PC-3 (cell line): ENCODE measurements around the gene TENM4. TPM values are rescaled to one million over a fixed set of nuclear protein-coding genes. Genes with fewer than 3 reads are reported as not detected.

Source experiments
- ATAC-seq: fragments of 200-7000 bp; cut with Tn5 transposase; 2 replicates; pipeline ENCODE4 v1.9.1; 2020; ENCODE audit warnings: mild to moderate bottlenecking, moderate library complexity
- BruUV-seq: library from RNA; stranded (reverse); fragments of 400-500 nt; replicated peaks from 2 replicates; lab custom pipeline; 2021; lab: Mats Ljungman, UMichigan
- CTCF ChIA-PET: fragments of 300-600 bp; sonication (Branson Sonifier 250); formaldehyde crosslinking; loops from one replicate; lab custom pipeline; 2022; ENCODE audit warnings: antibody characterized with exemption; lab: Charles Lee
- POLR2A ChIA-PET: fragments of 300-600 bp; sonication (Branson Sonifier 250); formaldehyde crosslinking; loops from one replicate; lab custom pipeline; 2022; ENCODE audit warnings: antibody characterized with exemption; ENCODE audit not compliant: unreplicated experiment; lab: Charles Lee
- DNase-seq: peaks from one replicate; pipeline ENCODE4 v3.0.0-alpha.2; 2015
- H2AFZ ChIP-seq: fragments of 300-600 bp; sonication (generic); 2 replicates; pipeline ENCODE4 v1.6.0; 2016; ENCODE audit warnings: antibody characterized with exemption, low read length
- H3F3A ChIP-seq: fragments of 300-600 bp; sonication (generic); one replicate; pipeline ENCODE4 v1.6.0; 2017; ENCODE audit warnings: antibody characterized with exemption, low read length, control low read depth, mild to moderate bottlenecking; ENCODE audit not compliant: unreplicated experiment
- H3K27ac ChIP-seq: fragments of 300-600 bp; sonication (generic); 2 replicates; pipeline ENCODE4 v1.5.1; 2016; ENCODE audit warnings: mild to moderate bottlenecking, low read length
- H3K27me3 ChIP-seq: fragments of 300-600 bp; sonication (generic); 2 replicates; pipeline ENCODE4 v1.6.1; 2016; ENCODE audit warnings: low read length, mixed read lengths
- H3K36me3 ChIP-seq: fragments of 300-600 bp; sonication (generic); 2 replicates; pipeline ENCODE4 v1.6.1; 2016; ENCODE audit warnings: low read depth, mixed run types, low read length, mixed read lengths
- H3K4me1 ChIP-seq: fragments of 300-600 bp; sonication (generic); 2 replicates; pipeline ENCODE4 v1.5.1; 2016; ENCODE audit warnings: low read length; ENCODE audit not compliant: insufficient read depth
- H3K4me2 ChIP-seq: fragments of 300-600 bp; sonication (generic); 2 replicates; pipeline ENCODE4 v1.6.0; 2016; ENCODE audit warnings: low read length
- H3K4me3 ChIP-seq: fragments of 300-600 bp; sonication (generic); 2 replicates; pipeline ENCODE4 v1.5.1; 2016; ENCODE audit warnings: mild to moderate bottlenecking, low read length, mixed read lengths
- H3K79me2 ChIP-seq: fragments of 300-600 bp; sonication (generic); 2 replicates; pipeline ENCODE4 v1.6.1; 2017; ENCODE audit warnings: low read length, mixed read lengths
- H3K9ac ChIP-seq: fragments of 300-600 bp; sonication (generic); 2 replicates; pipeline ENCODE4 v1.6.0; 2016; ENCODE audit warnings: mild to moderate bottlenecking, low read length
- H3K9me2 ChIP-seq: fragments of 300-600 bp; sonication (generic); replicated peaks from 2 replicates; pipeline ENCODE4 v1.6.1; 2016; ENCODE audit warnings: mixed run types, low read length, mixed read lengths
- H3K9me3 ChIP-seq: fragments of 300-600 bp; sonication (generic); 2 replicates; pipeline ENCODE4 v1.6.1; 2016; ENCODE audit warnings: low read length, mixed read lengths
- H4K20me1 ChIP-seq: fragments of 300-600 bp; sonication (generic); 2 replicates; pipeline ENCODE4 v1.6.1; 2016; ENCODE audit warnings: low read length, mixed read lengths
- CTCF ChIP-seq: fragments of 300-600 bp; sonication (generic); conservative IDR thresholded peaks from 2 replicates; pipeline ENCODE4 v1.5.1; 2017; ENCODE audit warnings: antibody characterized with exemption, low read depth, mild to moderate bottlenecking, low read length
- EZH2 ChIP-seq: fragments of 300-600 bp; sonication (generic); IDR thresholded peaks from one replicate; pipeline ENCODE4 v1.6.1; 2017; ENCODE audit warnings: antibody characterized with exemption, mild to moderate bottlenecking, low read length; ENCODE audit not compliant: unreplicated experiment
- EZH2phosphoT487 ChIP-seq: fragments of 300-600 bp; sonication (generic); IDR thresholded peaks from 2 replicates; pipeline ENCODE4 v1.6.1; 2018; ENCODE audit warnings: mild to moderate bottlenecking, antibody characterized with exemption, low read length, borderline replicate concordance
- intact Hi-C: fragments of 100-400 bp; cut with micrococcal nuclease; formaldehyde crosslinking; loops from 2 replicates; pipeline ENCODE4 v1.9.0; 2023
- total RNA-seq: library from RNA; depleted of rRNA; stranded (reverse); fragments of >200 nt; gene quantifications from 2 replicates; pipeline ENCODE4 v1.2.3, GENCODE V29; 2014

TENM4 gene
- total RNA-seq, 1 experiment from 2014 or later: 19.7 TPM

- H3K9me2 ChIP-seq: no peaks in the 10 kb centered on the region
- DNase-seq (no peak), ATAC-seq (no peak)
- H3K27ac ChIP-seq: no peak overlapping the region
- H3K79me2 ChIP-seq: no peaks in the 10 kb centered on the region
- H4K20me1 ChIP-seq: no peaks in the 10 kb centered on the region
- TF ChIP-seq EZH2phosphoT487 (no peak), CTCF (no peak), EZH2 (no peak)
- no peaks in the 10 kb centered on the region for H3F3A ChIP-seq
- H3K9ac ChIP-seq: no peak overlapping the region
- no TSS peak for BruUV-seq
- no peaks in the 10 kb centered on the region for H3K9me3 ChIP-seq
- intact Hi-C loops: no loop called here
- H3K4me1 ChIP-seq: no peaks in the 10 kb centered on the region
- peaks cover 55% of the 10 kb centered on the region for H3K27me3 ChIP-seq
- CTCF ChIA-PET: no interaction called here
- H3K4me3 ChIP-seq: no peak overlapping the region
- no peak overlapping the region for H3K4me2 ChIP-seq
- H2AFZ ChIP-seq: no peak overlapping the region
- H3K36me3 ChIP-seq: no peaks in the 10 kb centered on the region
- POLR2A ChIA-PET: no interaction called here
These were observed 108.8 kb downstream of the TENM4 start for GRCh38 chr11:79332017-79332416.

- no peak overlapping the region for H3K27ac ChIP-seq
- BruUV-seq: no TSS peak
- no peaks in the 10 kb centered on the region for H4K20me1 ChIP-seq
- TF ChIP-seq EZH2phosphoT487 (no peak), CTCF (no peak), EZH2 (no peak)
- intact Hi-C loops: no loop called here
- no peaks in the 10 kb centered on the region for H3K4me1 ChIP-seq
- no peaks in the 10 kb centered on the region for H3K36me3 ChIP-seq
- no peaks in the 10 kb centered on the region for H3K79me2 ChIP-seq
- no peak for DNase-seq
- no peak overlapping the region for H3K4me3 ChIP-seq
- ATAC-seq: no peak
- H2AFZ ChIP-seq: no peak overlapping the region
- no peak overlapping the region for H3K9ac ChIP-seq
- H3K9me2 ChIP-seq: no peaks in the 10 kb centered on the region
- H3F3A ChIP-seq: no peaks in the 10 kb centered on the region
- ChIA-PET CTCF (no interaction called here), POLR2A (no interaction called here)
- H3K4me2 ChIP-seq: no peak overlapping the region
- H3K27me3 ChIP-seq: peaks cover 58% of the 10 kb centered on the region
- H3K9me3 ChIP-seq: no peaks in the 10 kb centered on the region
These were observed 109.5 kb downstream of the TENM4 start for GRCh38 chr11:79331203-79331901.

GRCh38 chr11:79330651-79331050 is 110.2 kb downstream of the TENM4 start:
- Histone ChIP-seq H3K4me3 (no peak overlapping the region), H3K9me2 (no peaks in the 10 kb centered on the region), H3K4me1 (no peaks in the 10 kb centered on the region), H3K36me3 (no peaks in the 10 kb centered on the region), H4K20me1 (no peaks in the 10 kb centered on the region), H3K79me2 (no peaks in the 10 kb centered on the region), H3K4me2 (no peak overlapping the region), H3F3A (no peaks in the 10 kb centered on the region), H3K27ac (no peak overlapping the region), H3K9ac (no peak overlapping the region), H3K27me3 (peaks cover 58% of the 10 kb centered on the region), H3K9me3 (no peaks in the 10 kb centered on the region), H2AFZ (no peak overlapping the region)
- no peak for DNase-seq
- no peak for ATAC-seq
- POLR2A ChIA-PET: no interaction called here
- no TSS peak for BruUV-seq
- intact Hi-C loops: no loop called here
- CTCF ChIA-PET: no interaction called here
- TF ChIP-seq EZH2phosphoT487 (no peak), EZH2 (no peak), CTCF (no peak)
